Trophoblast cell (in vitro differentiated cells and primary cell): ENCODE measurements around the gene ST3GAL4.

Source experiments
- DNase-seq, 2 donors: peaks; one replicate each; pipeline ENCODE4 v3.0.0-alpha.2; 2016
- H2AFZ ChIP-seq: 2 replicates; pipeline ENCODE4 v1.6.1; 2013; ENCODE audit warnings: low read length, moderate library complexity, mild to moderate bottlenecking; ENCODE audit not compliant: insufficient read depth, poor library complexity
- H2AK5ac ChIP-seq: 2 replicates; pipeline ENCODE4 v1.6.1; 2013; ENCODE audit warnings: mild to moderate bottlenecking, low read length
- H2BK120ac ChIP-seq: 2 replicates; pipeline ENCODE4 v1.6.1; 2013; ENCODE audit warnings: low read length, mild to moderate bottlenecking, moderate library complexity; ENCODE audit not compliant: insufficient read depth, poor library complexity
- H2BK12ac ChIP-seq: 2 replicates; pipeline ENCODE4 v1.6.1; 2013; ENCODE audit warnings: mild to moderate bottlenecking, low read length, moderate library complexity
- H2BK5ac ChIP-seq: 2 replicates; pipeline ENCODE4 v1.6.1; 2013; ENCODE audit warnings: low read length, low read depth, moderate library complexity, mild to moderate bottlenecking; ENCODE audit not compliant: poor library complexity
- H3K14ac ChIP-seq: 2 replicates; pipeline ENCODE4 v1.6.1; 2013; ENCODE audit warnings: mild to moderate bottlenecking, low read length
- H3K18ac ChIP-seq: 2 replicates; pipeline ENCODE4 v1.6.1; 2013; ENCODE audit warnings: mild to moderate bottlenecking, low read length
- H3K23ac ChIP-seq: 2 replicates; pipeline ENCODE4 v1.6.1; 2013; ENCODE audit warnings: low read length
- H3K27ac ChIP-seq: 2 replicates; pipeline ENCODE4 v1.5.1; 2013; ENCODE audit warnings: low read depth, mild to moderate bottlenecking, inconsistent platforms, low read length, moderate library complexity
- H3K27me3 ChIP-seq: 2 replicates; pipeline ENCODE4 v1.6.1; 2013; ENCODE audit warnings: inconsistent platforms, mild to moderate bottlenecking, low read length, moderate library complexity; ENCODE audit not compliant: insufficient read depth
- H3K36me3 ChIP-seq, 2 experiments: 1 replicate in 1 of 2; 2 replicates in 1 of 2; pipeline ENCODE4 v1.6.1; 2013; ENCODE audit warnings: low read length in 2 of 2, mild to moderate bottlenecking in 2 of 2, moderate library complexity in 1 of 2; ENCODE audit not compliant: insufficient read depth in 2 of 2, control insufficient read depth in 1 of 2
- H3K4ac ChIP-seq: 2 replicates; pipeline ENCODE4 v1.6.1; 2013; ENCODE audit warnings: low read depth, mild to moderate bottlenecking, low read length, moderate library complexity
- H3K4me1 ChIP-seq, 2 experiments: 1 replicate in 1 of 2; 2 replicates in 1 of 2; pipeline ENCODE4 v1.6.1; 2013; ENCODE audit warnings: low read length in 2 of 2, mild to moderate bottlenecking in 2 of 2, moderate library complexity in 1 of 2; ENCODE audit not compliant: insufficient read depth in 2 of 2, control insufficient read depth in 1 of 2
- H3K4me2 ChIP-seq: 2 replicates; pipeline ENCODE4 v1.6.1; 2013; ENCODE audit warnings: inconsistent platforms, mild to moderate bottlenecking, low read length, moderate library complexity
- H3K4me3 ChIP-seq: 2 replicates; pipeline ENCODE4 v1.5.1; 2013; ENCODE audit warnings: mild to moderate bottlenecking, low read depth, low read length, inconsistent platforms
- H3K79me1 ChIP-seq: one replicate; pipeline ENCODE4 v1.6.1; 2013; ENCODE audit warnings: low read length
- H3K79me2 ChIP-seq: 2 replicates; pipeline ENCODE4 v1.6.1; 2013; ENCODE audit warnings: low read length, mild to moderate bottlenecking; ENCODE audit not compliant: control insufficient read depth, insufficient read depth, poor library complexity
- H3K9ac ChIP-seq: 2 replicates; pipeline ENCODE4 v1.6.1; 2013; ENCODE audit warnings: mild to moderate bottlenecking, low read length
- H3K9me3 ChIP-seq: 2 replicates; pipeline ENCODE4 v1.6.1; 2013; ENCODE audit warnings: low read depth, mild to moderate bottlenecking, control low read depth, inconsistent platforms, low read length; ENCODE audit not compliant: insufficient read depth
- H4K12ac ChIP-seq: 2 replicates; pipeline ENCODE4 v1.6.1; 2013; ENCODE audit warnings: low read depth, mild to moderate bottlenecking, low read length, moderate library complexity
- H4K8ac ChIP-seq: 2 replicates; pipeline ENCODE4 v1.6.1; 2013; ENCODE audit warnings: low read depth, mild to moderate bottlenecking, low read length, moderate library complexity
- H4K91ac ChIP-seq: one replicate; pipeline ENCODE4 v1.6.1; 2013; ENCODE audit warnings: low read depth, mild to moderate bottlenecking, low read length, moderate library complexity
- WGBS: extraction: QIAGEN DNeasy Blood & Tissue Kit; methylation state at CpG from one replicate; pipeline ENCODE4 v1.1.7; 2013; ENCODE audit warnings: missing lambda C conversion rate; ENCODE audit not compliant: insufficient read length, insufficient coverage; ENCODE audit errors: extremely low coverage; 5-methylcytosine and 5-hydroxymethylcytosine counted together

Gene ST3GAL4

GRCh38 chr11:126331286-126331685 is 24.2 kb upstream of the ST3GAL4 start:
- no peak overlapping the region for H4K91ac ChIP-seq
- no peak overlapping the region for H2AFZ ChIP-seq
- H3K4ac ChIP-seq, result no peak overlapping the region
- peaks cover 6% of the 10 kb centered on the region in 2 experiments for H3K36me3 ChIP-seq
- H3K23ac ChIP-seq, result no peak overlapping the region
- no peaks in the 10 kb centered on the region for H3K79me2 ChIP-seq
- no peak overlapping the region for H4K8ac ChIP-seq
- no peak overlapping the region for H2BK120ac ChIP-seq
- H3K79me1 ChIP-seq, result no peaks in the 10 kb centered on the region
- no peak overlapping the region for H3K4me2 ChIP-seq
- H3K9me3 ChIP-seq, result peaks cover 1% of the 10 kb centered on the region
- no peak overlapping the region for H3K4me3 ChIP-seq
- H2AK5ac ChIP-seq, result no peak overlapping the region
- H3K27me3 ChIP-seq, result no peaks in the 10 kb centered on the region
- H3K14ac ChIP-seq, result no peak overlapping the region
- peaks cover 17 to 24% of the 10 kb centered on the region in 2 experiments for H3K4me1 ChIP-seq
- H2BK12ac ChIP-seq, result no peak overlapping the region
- WGBS, result no CpG with 5 or more reads among the region's 13 CpGs
- no peak overlapping the region for H2BK5ac ChIP-seq
- H3K9ac ChIP-seq, result no peak overlapping the region
- H3K18ac ChIP-seq, result no peak overlapping the region
- DNase-seq, result no peak
- no peak overlapping the region for H3K27ac ChIP-seq
- no peak overlapping the region for H4K12ac ChIP-seq

- Histone ChIP-seq H2AFZ (no peak overlapping the region), H3K79me1 (peaks cover 4% of the 10 kb centered on the region), H2BK12ac (no peak overlapping the region), H3K14ac (no peak overlapping the region), H2AK5ac (no peak overlapping the region), H3K4ac (no peak overlapping the region), H3K79me2 (peaks cover 1% of the 10 kb centered on the region), H3K27me3 (no peaks in the 10 kb centered on the region), H3K4me2 (no peak overlapping the region), H3K9me3 (peaks cover under 1% of the 10 kb centered on the region), H3K36me3 (peaks cover 6% of the 10 kb centered on the region in 2 experiments), H4K91ac (no peak overlapping the region), H2BK5ac (no peak overlapping the region), H3K9ac (no peak overlapping the region), H2BK120ac (no peak overlapping the region), H3K4me1 (peaks cover 25 to 34% of the 10 kb centered on the region in 2 experiments), H3K4me3 (no peak overlapping the region), H4K8ac (no peak overlapping the region), H3K27ac (no peak overlapping the region), H3K18ac (no peak overlapping the region), H4K12ac (no peak overlapping the region), H3K23ac (no peak overlapping the region)
- WGBS, result no CpG with 5 or more reads among the region's 5 CpGs
- DNase-seq, result no peak
Observed at GRCh38 chr11:126332221-126332711, 23.2 kb upstream of the ST3GAL4 start.

DNA sequence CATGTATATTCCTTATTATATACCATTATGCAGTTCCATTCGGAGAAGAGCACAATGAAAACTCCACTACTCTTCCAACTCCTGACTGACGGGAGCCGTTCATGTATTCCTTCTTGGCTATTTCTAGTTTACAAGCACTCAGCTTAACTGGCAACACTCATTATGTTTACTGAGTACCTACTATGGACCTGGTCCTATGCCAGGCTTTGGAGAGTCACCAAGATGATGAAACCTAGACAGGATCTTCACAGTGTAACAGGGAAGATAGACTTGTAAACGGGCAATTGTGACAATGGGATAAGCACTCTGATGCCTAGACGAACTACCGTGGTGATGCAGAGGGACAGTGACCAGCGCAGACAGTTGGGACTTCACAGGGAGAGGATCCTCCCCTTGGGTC is 22.3 kb upstream of the ST3GAL4 start:
- DNase-seq, result no peak
- Histone ChIP-seq H2AK5ac (no peak overlapping the region), H3K4me1 (peaks cover 28 to 35% of the 10 kb centered on the region in 2 experiments), H2BK120ac (no peak overlapping the region), H3K9ac (no peak overlapping the region), H4K12ac (no peak overlapping the region), H3K79me2 (peaks cover 1% of the 10 kb centered on the region), H3K4me2 (no peak overlapping the region), H4K91ac (no peak overlapping the region), H2BK5ac (no peak overlapping the region), H3K27me3 (no peaks in the 10 kb centered on the region), H3K36me3 (peaks cover 6% of the 10 kb centered on the region in 2 experiments), H2AFZ (no peak overlapping the region), H4K8ac (no peak overlapping the region), H3K4me3 (no peak overlapping the region), H3K4ac (no peak overlapping the region), H2BK12ac (no peak overlapping the region), H3K9me3 (no peaks in the 10 kb centered on the region), H3K18ac (no peak overlapping the region), H3K14ac (no peak overlapping the region), H3K23ac (no peak overlapping the region), H3K79me1 (peaks cover 4% of the 10 kb centered on the region), H3K27ac (no peak overlapping the region)
- WGBS, result no CpG with 5 or more reads among the region's 7 CpGs

DNA sequence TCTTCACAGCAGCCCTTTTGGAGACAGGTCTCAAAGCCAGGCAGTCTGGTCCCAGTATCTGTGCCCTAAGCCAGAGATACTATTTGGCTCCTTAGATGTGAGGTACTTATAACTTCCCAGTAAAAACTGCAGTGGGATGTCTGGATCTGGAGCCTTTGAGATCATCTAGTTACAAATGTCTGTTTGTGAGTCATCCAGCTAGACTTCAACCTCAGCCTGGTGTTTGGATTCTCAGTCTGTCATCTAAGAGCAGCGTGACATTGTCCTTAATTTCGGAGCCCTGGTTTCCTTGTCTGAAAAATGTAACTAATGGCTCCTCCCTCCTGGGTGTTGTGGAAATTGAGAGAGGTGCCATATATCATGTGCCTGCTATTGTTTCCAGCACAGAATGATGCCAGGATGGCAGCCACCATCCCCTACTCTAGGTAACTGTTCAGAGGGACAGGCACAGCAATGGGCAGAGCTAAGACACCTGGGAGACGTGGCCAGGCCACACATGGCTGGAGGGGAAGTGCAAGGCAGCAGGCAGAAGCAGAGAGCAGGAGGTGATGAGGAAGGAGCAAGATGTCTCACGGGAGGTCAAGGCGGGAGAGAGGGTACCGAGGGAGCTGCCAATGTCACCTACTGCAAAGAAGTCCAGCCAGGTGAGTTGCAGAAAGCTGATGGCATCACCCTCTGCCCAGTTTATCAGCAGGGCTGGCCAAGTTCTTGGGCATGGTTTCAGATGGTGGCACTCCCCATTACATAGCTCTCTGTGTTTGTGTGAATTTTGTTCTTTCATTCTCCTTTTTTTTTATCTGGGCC is 20.6 kb upstream of the ST3GAL4 start:
- Histone ChIP-seq H3K4me2 (peak overlapping the region; percentile 0), H3K18ac (no peak overlapping the region), H3K9ac (no peak overlapping the region), H3K9me3 (no peaks in the 10 kb centered on the region), H3K14ac (no peak overlapping the region), H2BK120ac (no peak overlapping the region), H4K8ac (no peak overlapping the region), H3K4me1 (peaks cover 23 to 33% of the 10 kb centered on the region in 2 experiments), H3K36me3 (peaks cover 6 to 9% of the 10 kb centered on the region in 2 experiments), H4K12ac (no peak overlapping the region), H2AFZ (no peak overlapping the region), H3K79me2 (peaks cover 1% of the 10 kb centered on the region), H2AK5ac (no peak overlapping the region), H3K4ac (no peak overlapping the region), H3K27ac (peak overlapping the region; percentile 15), H3K4me3 (no peak overlapping the region), H2BK12ac (peak overlapping the region; percentile 37), H3K27me3 (no peaks in the 10 kb centered on the region), H4K91ac (peak overlapping the region; percentile 42), H3K79me1 (peaks cover 6% of the 10 kb centered on the region), H2BK5ac (peak overlapping the region; percentile 18), H3K23ac (no peak overlapping the region)
- WGBS, result no CpG with 5 or more reads among the region's 6 CpGs
- no peak for DNase-seq
